ENCODE measurements around the gene SERPINB10.

Gene SERPINB10, protein sequence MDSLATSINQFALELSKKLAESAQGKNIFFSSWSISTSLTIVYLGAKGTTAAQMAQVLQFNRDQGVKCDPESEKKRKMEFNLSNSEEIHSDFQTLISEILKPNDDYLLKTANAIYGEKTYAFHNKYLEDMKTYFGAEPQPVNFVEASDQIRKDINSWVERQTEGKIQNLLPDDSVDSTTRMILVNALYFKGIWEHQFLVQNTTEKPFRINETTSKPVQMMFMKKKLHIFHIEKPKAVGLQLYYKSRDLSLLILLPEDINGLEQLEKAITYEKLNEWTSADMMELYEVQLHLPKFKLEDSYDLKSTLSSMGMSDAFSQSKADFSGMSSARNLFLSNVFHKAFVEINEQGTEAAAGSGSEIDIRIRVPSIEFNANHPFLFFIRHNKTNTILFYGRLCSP

DNA sequence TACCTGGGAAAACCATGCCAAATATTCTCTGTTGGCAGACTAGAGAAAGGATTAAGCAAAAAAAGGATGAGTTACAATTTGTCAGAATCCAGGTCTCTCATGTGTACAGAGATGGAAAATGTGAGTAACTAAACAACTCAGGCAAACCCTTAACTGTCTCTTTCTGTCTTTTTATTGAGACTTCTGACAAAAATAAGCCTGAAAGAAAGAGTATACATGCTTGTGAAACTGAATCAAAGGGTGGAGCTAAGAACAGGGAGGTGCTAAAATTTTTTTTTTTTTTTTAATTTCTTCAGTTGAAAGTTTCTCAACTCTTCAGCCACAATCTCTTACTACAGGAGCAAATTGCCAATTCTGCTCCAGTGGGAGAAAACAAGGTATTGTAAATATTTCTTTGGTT is at the start of gene SERPINB10:
Gene SERPINB10, plus strand, starts transcription at position 295 of the 400 bp plus-strand sequence. CDS start 7,553 bp downstream, outside the sequence.
- no peak for DNase-seq

DNA sequence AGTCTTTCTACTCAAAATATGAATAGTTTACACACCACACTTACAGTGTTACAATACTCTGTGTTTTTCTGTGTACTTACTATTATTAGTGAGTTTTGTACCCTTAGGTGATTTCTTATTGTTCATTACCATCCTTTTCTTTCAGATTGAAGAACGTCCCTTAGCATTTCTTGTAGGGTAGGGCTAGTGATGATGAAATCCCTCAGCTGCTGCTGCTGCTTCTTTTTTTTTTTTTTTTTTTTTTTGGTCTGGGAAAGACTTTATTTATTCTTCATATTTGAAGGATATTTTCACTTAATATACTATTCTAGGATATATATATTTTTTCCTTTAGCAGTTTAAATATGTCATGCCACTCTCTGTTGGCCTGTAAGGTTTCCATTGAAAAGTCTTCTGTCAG is 49.3 kb upstream of the SERPINB10 start:
- no peak for DNase-seq

DNA sequence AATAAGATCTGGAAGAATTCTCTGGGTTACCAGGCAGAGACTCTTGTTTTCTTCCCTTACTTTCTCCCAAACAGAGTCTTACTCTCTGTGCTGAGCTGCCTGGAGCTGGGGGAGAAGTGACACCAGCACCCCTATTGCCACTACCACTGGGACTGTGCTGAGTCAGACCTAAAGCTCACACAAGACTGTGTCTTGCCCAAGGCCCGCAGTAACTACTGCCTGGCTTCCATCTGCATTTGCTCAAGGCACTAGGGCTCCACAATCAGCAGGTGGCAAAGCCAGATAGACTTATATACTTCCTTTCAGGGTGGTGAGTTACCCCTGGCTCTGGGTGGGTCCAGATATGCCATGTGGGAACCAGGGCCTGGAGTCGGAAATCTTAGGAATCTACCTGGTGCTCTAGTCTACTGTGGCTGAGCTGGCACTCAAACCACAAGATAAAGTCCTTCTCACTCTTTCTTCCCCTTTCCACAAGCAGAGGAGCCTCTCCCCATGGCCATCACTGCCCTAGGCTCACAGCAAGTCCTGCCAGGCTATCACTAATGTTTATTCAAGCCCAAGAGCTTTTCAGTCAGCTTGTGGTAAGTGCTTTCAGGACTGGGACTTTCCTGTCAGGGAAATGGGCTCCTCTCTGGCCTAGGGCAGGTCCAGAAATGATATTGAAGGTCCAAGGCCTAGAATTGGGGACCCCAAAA is 47.8 kb upstream of the SERPINB10 start:
- no peak for DNase-seq

DNA sequence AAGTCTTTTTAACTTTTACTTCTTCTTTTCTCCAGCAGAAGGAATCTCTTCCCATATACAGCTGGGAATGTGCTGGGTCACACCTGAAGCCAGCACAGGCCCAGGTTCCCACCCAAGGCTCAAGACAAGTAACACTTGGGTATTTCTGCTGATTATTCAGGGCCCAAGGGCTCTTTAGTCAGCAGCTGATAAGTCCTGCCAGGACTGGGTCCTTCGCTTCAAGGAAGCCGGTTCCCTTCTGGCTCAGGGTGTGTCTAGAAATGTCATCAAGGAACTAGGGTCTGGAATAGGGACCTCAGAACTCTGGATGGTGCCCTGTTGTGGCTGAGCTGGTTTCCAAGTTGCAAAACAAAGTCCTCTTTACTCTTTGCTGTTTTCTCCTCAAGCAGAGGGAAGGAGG is 47.2 kb upstream of the SERPINB10 start:
- no peak for DNase-seq

DNA sequence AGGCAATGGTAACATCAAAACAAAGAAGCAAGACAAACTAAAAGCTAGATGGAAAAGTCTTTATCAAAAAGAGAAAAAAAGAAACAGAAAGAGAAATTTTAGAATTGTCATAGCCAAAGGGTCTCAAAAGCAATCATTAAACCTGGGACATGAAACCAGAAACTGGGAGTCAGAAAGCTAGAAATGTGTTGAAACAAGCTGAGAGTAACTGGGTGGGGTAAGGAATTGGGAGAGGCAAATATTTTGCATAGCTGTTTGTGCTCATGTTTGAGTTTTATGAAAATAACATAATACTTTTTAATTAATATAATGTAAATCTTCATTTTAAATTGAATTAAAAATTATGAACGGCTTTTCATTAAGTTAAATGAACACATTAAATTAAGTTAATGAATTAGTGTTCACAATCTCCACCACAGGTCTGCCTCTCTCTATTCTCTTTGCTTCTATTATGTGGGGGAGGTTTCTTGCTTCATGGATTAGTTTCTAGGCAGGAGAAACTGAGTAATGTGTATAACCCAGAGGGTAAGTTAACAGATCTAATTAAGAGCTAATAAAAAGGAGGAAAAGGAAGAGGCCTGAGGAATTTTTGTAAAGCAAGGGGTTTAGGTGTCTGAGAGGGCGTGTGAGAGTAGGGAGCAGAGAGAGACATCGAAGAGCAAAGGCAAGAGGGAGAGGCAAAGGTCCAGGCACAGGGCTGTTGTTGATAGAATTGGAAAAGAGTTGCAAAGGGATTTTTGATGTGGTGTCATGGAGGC is 40.2 kb upstream of the SERPINB10 start:
- no peak for DNase-seq

DNA sequence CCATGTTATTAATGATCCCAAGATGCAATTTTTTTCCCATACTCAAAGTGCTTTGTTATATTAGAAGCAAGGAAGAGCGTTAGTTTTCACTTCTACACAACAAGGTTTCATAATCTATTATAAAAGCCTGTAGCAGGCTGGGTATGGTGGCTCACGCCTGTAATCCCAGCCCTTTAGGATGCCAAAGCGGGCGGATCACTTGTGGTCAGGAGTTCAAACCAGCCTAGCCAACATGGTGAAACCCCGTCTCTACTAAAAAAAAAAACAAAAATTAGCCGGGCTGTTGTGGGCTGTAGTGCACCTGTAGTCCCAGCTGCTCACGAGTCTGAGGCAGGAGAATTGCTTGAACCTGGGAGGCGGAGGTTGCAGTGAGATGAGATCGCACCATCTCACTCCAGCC is 39.2 kb upstream of the SERPINB10 start:
- DNase-seq, result no peak

DNA sequence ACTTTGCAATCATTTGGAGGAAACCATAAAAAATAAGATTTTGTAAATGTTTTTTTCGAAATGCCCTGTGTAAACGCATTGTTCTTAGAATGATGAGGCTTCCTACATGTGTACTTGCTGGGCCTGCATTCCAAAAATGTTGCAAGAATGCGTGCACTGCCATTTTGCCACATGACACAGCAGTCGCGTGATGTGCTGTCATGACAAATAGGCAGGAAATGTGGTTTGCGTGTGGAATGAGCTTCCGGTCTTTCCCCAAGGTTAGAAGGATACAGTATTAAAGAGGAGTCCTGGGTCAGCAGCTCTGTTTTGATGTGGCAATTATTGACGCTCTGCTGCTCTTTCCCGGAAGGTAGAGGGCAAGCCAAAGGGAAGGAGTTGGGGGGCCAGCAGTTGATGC is 38.4 kb upstream of the SERPINB10 start:
- no peak for DNase-seq

DNA sequence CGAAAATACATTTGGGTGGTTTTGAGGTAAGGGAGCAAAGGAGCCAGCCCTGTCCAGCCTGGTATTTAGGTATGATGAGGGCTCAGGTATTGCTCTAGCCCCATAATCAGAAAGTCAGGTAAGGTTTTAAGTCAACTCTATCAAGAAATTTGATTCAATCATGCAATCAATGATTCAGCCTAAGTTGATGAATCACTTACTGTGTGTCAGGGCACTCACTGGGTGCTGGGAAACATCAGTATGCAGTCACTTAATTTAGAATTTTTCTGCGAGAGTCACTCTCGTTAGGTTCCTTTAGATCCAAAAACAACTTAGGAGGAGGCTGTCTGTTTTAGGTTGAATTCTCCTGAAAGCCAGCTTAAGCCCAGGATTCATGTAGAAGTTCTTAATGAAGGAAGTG is 37.9 kb upstream of the SERPINB10 start:
- DNase-seq, result no peak

DNA sequence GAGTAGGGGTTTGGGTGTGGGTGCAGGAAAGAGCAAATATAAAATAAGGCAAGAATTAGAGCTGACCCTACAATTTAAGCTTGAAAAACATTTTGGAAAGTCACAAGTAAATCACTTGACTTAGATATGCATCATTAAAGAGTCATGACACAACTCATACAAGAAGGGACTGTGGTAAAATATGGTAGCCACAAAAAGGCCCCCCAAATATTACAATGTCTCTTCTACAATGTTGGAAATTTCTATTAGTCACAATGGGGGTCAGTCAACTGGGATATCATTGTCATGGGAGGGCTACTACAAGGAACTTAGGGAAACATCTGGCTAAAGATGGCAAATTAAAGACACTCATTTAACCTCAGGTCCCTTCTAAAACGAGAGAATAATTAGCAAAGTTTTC is 35.9 kb upstream of the SERPINB10 start:
- no peak for DNase-seq

DNA sequence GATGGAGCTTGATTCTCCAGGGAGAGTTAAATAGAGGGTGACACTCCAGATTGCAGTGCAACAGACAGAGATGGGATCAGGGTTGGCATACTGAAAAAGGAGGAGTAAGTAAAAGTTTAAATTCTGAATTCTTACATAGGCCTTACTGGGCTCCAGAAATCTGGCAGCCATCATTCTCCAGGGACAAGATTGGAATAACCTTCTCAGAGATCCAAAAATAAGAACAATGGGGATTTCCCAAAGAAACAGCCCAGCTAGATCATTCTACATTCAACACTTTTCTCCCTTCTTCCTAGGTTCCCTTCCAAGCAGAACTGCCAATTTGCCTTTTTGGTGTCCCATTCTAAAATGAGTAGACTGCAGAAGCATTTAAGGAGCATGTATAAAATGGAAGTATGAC is 35.2 kb upstream of the SERPINB10 start:
- DNase-seq, result no peak

DNA sequence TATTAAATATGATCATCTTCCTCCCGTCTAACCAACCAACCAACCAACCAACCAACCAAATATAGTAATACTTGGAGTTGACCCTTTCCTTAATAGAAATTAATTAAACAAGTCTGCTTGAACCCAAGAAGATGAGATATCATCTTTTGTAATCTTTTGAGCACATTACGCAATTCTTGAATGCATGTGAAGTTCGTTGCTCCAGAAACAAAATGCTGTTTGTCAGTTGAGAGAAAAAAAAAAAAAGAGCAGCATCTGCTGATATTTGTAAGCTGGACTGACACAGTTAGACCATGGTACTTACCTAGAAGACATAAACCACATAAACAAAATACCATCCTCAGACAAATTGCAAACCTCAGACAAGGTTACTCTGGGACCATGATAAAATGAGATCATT is 29.4 kb upstream of the SERPINB10 start:
- DNase-seq, result no peak

DNA sequence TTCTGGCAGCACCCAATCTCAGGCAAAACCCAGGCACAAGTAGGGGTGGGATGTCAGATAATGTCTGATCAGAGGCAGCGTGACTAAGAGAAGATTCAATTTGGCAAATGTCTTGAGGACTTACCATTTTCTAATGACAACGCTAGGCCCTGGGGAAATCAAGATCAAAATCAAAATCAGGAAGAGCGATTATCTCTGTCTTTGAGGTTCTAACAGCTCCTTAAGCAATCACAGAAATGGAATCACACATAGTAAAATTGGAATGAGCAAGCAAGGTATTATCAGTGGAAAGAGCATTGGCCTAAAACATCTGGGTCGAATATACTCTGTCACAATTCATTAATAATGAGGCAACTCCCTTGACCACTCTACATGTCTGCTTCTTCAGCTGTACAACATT is 28.8 kb upstream of the SERPINB10 start:
- DNase-seq, result no peak

DNA sequence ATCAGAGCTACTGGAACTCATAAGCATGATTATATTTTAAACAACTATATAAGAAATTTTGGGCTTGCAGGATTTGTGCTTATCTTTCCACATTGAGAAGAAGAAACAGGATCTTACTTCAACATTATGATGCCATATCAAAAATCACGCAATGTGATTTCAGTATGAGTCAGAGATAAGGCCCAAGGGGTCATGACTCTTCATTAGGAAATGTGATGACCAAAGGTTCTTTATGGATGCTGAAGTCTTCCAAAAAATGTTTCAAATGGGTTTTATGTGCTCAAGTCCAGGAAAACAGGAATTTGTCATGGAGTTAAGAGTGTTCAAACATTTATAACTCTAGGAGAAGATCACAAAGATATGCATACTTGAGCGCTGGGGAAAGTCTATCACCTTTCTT is 28.0 kb upstream of the SERPINB10 start:
- no peak for DNase-seq

DNA sequence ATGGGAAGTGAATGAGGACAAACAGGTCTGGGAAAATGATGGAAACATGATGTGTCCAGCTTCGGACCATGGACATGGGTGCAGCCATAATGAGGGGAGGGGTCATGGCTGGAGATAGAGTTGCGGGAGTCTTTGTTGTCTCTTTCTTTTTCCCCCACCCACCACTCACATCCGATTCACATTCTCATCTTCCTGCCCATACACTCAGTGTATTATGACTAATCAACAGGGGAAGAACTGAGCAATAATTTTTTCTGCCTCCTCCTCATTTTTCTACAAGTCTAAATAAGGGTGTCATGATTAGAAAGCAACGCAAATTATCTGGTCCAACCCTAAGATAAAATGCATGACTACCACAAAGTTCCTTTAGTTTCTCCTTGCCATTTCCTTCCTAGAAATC is 25.9 kb upstream of the SERPINB10 start:
- no peak for DNase-seq

DNA sequence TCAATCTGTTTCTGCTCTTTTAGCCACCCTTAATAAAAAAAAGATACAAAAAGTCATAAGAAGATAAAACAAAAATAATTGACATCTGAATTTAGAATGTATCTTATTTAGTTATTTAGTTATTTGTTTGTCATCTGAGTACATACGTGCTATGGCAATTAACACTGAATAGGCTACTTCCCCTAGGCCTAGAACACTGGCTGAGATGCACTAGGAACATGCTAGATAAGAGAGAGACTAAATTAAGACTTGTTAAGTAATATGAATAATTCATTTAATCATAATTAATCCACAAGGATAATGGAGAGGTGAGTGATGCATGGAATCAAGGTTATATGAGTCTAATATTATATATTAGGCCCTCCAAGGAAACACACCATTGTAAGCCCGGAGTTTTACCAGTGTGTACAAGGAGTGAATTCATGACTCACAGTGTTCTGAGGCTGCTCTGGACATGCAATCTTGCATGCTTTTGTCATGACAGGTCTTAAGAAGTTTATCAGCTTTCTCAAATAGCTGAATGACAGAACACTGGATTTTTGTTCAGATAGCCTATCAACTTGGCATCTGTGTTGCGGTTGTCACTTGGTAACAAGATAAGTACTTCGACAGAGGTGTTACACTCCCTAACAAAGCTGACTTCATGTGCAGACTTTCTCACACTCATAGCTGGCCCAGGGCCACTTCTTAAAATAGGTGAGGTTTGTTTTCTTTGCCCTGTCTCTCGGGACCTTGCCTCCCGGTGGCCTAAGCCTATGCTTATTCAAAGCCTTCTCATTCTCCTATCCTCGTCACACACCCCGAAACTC is 25.2 kb upstream of the SERPINB10 start:
- DNase-seq, result no peak

DNA sequence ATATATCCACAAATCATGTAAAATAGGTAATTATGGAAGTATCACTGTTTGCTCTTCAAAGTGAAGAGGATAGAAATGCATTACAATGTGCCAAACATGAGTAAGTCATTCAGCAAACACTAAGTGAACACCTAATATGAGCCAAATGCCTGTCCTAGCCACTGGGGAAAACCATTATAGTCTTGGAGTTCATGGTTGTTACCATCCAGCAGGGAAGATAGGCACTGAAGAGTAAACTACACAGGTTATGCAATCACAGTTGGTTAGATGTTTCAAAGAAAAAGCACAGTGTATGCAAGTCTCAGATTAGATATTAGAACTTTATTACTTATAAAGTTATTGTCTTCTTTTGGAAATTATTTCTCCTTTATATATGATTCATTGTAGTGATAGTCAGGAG is 24.1 kb upstream of the SERPINB10 start:
- DNase-seq, result no peak

DNA sequence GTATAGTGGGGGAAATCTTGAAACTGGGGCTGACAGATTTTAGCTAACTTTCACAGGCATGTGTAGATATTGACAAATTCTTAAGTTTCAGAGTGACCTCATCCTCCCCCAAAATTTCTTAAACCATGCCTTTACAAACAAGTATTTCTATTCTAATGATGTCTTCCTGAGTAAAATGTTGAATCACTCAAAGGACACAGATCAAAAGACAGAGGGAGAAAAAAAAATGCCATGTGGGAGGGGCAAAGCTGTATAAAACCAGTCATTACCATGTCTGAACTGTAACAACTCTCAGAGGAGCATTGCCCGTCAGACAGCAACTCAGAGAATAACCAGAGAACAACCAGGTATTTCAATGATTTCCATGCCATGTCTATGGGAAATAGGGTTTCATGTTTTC is 20.3 kb upstream of the SERPINB10 start, which contains the start of gene SERPINB2:
Gene SERPINB2, plus strand, starts transcription at position 282 of the 400 bp plus-strand sequence. CDS start 3,740 bp downstream, outside the sequence.
- no peak for DNase-seq

DNA sequence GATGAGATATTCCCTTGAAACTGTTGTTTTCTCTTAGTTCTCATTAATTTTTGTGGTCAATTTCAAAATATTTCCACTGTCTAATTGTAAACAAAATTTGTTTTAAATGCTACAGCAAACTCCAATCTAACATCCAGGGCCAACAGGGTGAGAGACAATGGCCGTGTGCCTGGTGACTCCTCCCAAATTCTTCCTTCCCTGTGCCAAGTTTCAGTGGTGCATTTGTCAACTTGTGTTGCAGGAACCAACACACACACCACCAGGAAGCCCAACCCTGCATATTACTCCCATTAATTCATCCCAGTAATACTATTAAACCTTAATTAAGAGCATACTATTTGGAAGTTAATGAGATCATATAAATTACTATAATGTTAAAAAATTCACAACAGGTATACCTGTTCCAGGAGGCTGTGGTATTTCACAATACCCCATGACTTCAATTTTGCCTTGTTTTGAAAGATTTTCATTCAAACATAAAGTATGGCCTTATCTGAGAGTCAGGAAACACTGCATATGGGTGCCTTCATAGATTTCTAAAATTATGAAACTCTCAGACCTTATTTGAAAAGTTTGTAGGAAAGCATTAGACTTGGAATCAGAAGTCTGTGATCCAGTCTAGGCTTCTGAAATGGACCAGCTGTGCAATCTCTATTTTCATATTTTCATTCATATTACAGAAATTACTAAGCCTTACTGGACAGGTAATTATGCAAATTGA is 19.1 kb upstream of the SERPINB10 start:
- no peak for DNase-seq

DNA sequence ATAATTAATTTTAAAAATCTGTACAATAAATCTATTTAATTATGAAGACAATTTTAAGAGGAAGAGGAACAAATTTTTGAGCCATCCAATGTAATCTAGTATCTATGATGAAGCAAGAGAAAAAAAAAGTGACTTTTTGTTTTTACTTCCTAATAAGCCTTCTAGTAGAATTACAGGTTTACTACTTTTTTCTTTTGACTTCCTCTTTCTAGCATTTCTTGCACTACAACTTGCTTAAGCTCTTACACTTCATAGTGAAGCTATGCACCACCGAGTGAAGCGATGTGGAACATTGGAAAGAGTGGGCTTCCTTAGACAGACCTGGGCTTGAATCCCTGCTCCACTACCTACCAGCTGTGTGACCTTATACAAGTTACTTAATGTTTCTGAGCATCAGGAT is 18.1 kb upstream of the SERPINB10 start:
- DNase-seq, result no peak

DNA sequence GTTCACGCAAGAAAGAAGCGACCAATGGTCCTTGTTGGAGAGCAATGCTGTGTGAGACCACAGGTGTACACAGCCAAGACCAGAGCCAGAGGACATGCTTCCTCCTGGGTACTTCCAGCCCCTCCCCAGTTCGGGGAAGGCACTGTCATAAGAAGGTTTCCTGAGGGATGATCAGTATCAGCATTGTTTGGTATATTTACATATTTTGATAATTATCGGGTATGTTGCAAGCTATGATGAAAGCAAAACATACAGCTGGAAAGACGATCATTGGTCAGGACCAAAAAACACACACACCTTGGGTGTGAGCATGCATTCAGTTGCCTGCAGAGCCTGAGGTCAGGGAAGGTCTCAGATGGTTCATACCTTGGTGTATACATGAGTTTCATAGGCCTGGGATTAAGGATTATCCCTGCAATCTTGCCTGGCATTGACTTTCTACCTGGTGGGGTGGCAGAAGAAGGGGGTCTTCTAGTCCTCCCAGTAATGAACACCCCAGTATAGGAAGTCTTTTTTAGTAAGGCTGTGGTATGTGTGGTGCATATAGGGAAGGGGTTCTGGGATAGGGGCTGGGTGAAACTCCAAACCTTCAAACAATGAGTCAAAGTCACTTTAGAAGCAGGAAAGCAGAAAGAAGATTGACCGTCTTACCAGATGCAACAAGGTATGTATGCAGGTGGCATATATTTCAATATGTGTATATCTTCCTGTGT is 17.4 kb upstream of the SERPINB10 start:
- DNase-seq, result no peak
